Measurements from ENCODE around the gene CABP4. TPM values are rescaled to one million over a fixed set of nuclear protein-coding genes. Genes with fewer than 3 reads are reported as not detected.
"Not testable (repeated sequence)": the region's sequence is repeated elsewhere in the genome, so short reads cannot be mapped to it uniquely, and the experiment has no call there.

The CABP4 gene
- total RNA-seq, 1 experiment from 2014 or later, result 2.5 TPM

GRCh38 chr11:67463680-67464410 lies 8.7 kb downstream of the CABP4 start:
- CTCF ChIA-PET, result interaction anchor here (0.6 kb wide), 1 partner anchor 107 kb away, joined by 5 read pairs; no protein-coding TSS in a partner anchor
- TSS peak; percentile 50 for BruUV-seq (replicated peaks)
- peak; percentile 88 to 91 for DNase-seq

GRCh38 chr11:67464411-67465188 lies 9.4 kb downstream of the CABP4 start:
- peak overlapping the region; percentile 82 for H2AFZ ChIP-seq
- POLR2A ChIA-PET (ENCODE audit: unreplicated experiment), result interaction anchor here (0.6 kb wide), 1 partner anchor 43 kb away, joined by 3 read pairs; no protein-coding TSS in a partner anchor
- peak overlapping the region; percentile 96 for H3K27ac ChIP-seq
- no peaks in the 10 kb centered on the region for H3K27me3 ChIP-seq (ENCODE audit: insufficient read depth, low read depth)
- no peak for TF ChIP-seq EZH2 (IDR thresholded peaks at IDR 0.05; ENCODE audit: low read depth)
- TF ChIP-seq CTCF (conservative IDR thresholded peaks at IDR 0.05), result no peak; the same call in 1 of the 2 replicates
- CTCF ChIA-PET, result interaction anchor here (0.8 kb wide), 1 partner anchor 111 kb away, joined by 4 read pairs; the partner anchor contains the start of gene POLD4
- no peaks in the 10 kb centered on the region for H3K36me3 ChIP-seq (ENCODE audit: low read depth)
- no peaks in the 10 kb centered on the region for H3K9me2 ChIP-seq (ENCODE audit: insufficient read depth)
- DNase-seq, result peak; percentile 91 to 95
- H3K4me1 ChIP-seq (replicated peaks; ENCODE audit: insufficient read depth), result peaks cover 42% of the 10 kb centered on the region
- no peaks in the 10 kb centered on the region for H3K9me3 ChIP-seq (ENCODE audit: insufficient read depth, low read depth)
- H3F3A ChIP-seq (ENCODE audit: insufficient read depth, low read depth), result peaks cover 48% of the 10 kb centered on the region
- no peaks in the 10 kb centered on the region for H4K20me1 ChIP-seq (ENCODE audit: insufficient read depth)
- peak overlapping the region; percentile 88 for H3K4me2 ChIP-seq
- peak overlapping the region; percentile 93 for H3K4me3 ChIP-seq
- H3K79me2 ChIP-seq (ENCODE audit: low read depth), result peaks cover 41% of the 10 kb centered on the region
- intact Hi-C loops (cut with micrococcal nuclease; ENCODE audit: unreplicated experiment), result loop anchor here (1.0 to 5.0 kb wide), 3 partner anchors 21 to 118 kb away; partner anchors contain the start of genes CORO1B, GSTP1 and POLD4
- TSS peak; percentile 68 for BruUV-seq (replicated peaks)

More at GRCh38 chr11:67463680-67464410, 8.7 kb downstream of the CABP4 start:
- Histone ChIP-seq H2AFZ (peak overlapping the region; percentile 82), H3K79me2 (ENCODE audit: low read depth) (peaks cover 40% of the 10 kb centered on the region), H3K27ac (peak overlapping the region; percentile 96), H4K20me1 (ENCODE audit: insufficient read depth) (no peaks in the 10 kb centered on the region), H3K4me3 (peak overlapping the region; percentile 93), H3K36me3 (ENCODE audit: low read depth) (no peaks in the 10 kb centered on the region), H3K9me3 (ENCODE audit: insufficient read depth, low read depth) (no peaks in the 10 kb centered on the region), H3K27me3 (ENCODE audit: insufficient read depth, low read depth) (no peaks in the 10 kb centered on the region), H3F3A (ENCODE audit: insufficient read depth, low read depth) (peaks cover 53% of the 10 kb centered on the region), H3K4me1 (replicated peaks; ENCODE audit: insufficient read depth) (peaks cover 40% of the 10 kb centered on the region), H3K4me2 (peak overlapping the region; percentile 88), H3K9me2 (ENCODE audit: insufficient read depth) (no peaks in the 10 kb centered on the region)
- POLR2A ChIA-PET (ENCODE audit: unreplicated experiment), result no interaction called here
- TF ChIP-seq EZH2 (IDR thresholded peaks at IDR 0.05; ENCODE audit: low read depth), result no peak
- TF ChIP-seq CTCF (conservative IDR thresholded peaks at IDR 0.05), result no peak
- intact Hi-C loops (cut with micrococcal nuclease; ENCODE audit: unreplicated experiment), result loop anchor here (1.0 kb wide), 1 partner anchor 21 kb away; the partner anchor contains the start of gene CORO1B

GRCh38 chr11:67465189-67465510 lies 10.0 kb downstream of the CABP4 start:
- CTCF ChIA-PET, result interaction anchor here (0.8 kb wide), 1 partner anchor 112 kb away, joined by 4 read pairs; the partner anchor contains the start of gene POLD4
- POLR2A ChIA-PET (ENCODE audit: unreplicated experiment), result interaction anchor here (0.6 kb wide), 2 partner anchors 44 to 169 kb away, joined by 3 to 18 read pairs; no protein-coding TSS in a partner anchor
- H3K4me3 ChIP-seq, result peak overlapping the region; percentile 93
- peaks cover 45% of the 10 kb centered on the region for H3K4me1 ChIP-seq (replicated peaks; ENCODE audit: insufficient read depth)
- H4K20me1 ChIP-seq (ENCODE audit: insufficient read depth), result no peaks in the 10 kb centered on the region
- H3K9me3 ChIP-seq (ENCODE audit: insufficient read depth, low read depth), result no peaks in the 10 kb centered on the region
- peaks cover 41% of the 10 kb centered on the region for H3K79me2 ChIP-seq (ENCODE audit: low read depth)
- no TSS peak for BruUV-seq (replicated peaks)
- H2AFZ ChIP-seq, result peak overlapping the region; percentile 71
- H3K27me3 ChIP-seq (ENCODE audit: insufficient read depth, low read depth), result no peaks in the 10 kb centered on the region
- no peaks in the 10 kb centered on the region for H3K36me3 ChIP-seq (ENCODE audit: low read depth)
- intact Hi-C loops (cut with micrococcal nuclease; ENCODE audit: unreplicated experiment), result loop anchor here (5.0 kb wide), 2 partner anchors 113 to 117 kb away; partner anchors contain the start of genes GSTP1 and POLD4
- TF ChIP-seq EZH2 (IDR thresholded peaks at IDR 0.05; ENCODE audit: low read depth) (no peak), CTCF (conservative IDR thresholded peaks at IDR 0.05) (no peak)
- peaks cover 43% of the 10 kb centered on the region for H3F3A ChIP-seq (ENCODE audit: insufficient read depth, low read depth)
- peak; percentile 22 to 84 for DNase-seq
- H3K9me2 ChIP-seq (ENCODE audit: insufficient read depth), result no peaks in the 10 kb centered on the region
- peak overlapping the region; percentile 88 for H3K4me2 ChIP-seq
- H3K27ac ChIP-seq, result peak overlapping the region; percentile 96

- peak; percentile 36 to 56 for DNase-seq
- H2AFZ ChIP-seq, result peak overlapping the region; percentile 71; the same call in 1 of the 2 replicates
- H3K9me3 ChIP-seq (ENCODE audit: insufficient read depth, low read depth); CTCF ChIA-PET; H3K36me3 ChIP-seq (ENCODE audit: low read depth); BruUV-seq (replicated peaks); H3K27me3 ChIP-seq (ENCODE audit: insufficient read depth, low read depth); H3K9me2 ChIP-seq (ENCODE audit: insufficient read depth); H4K20me1 ChIP-seq (ENCODE audit: insufficient read depth): not testable (repeated sequence)
- POLR2A ChIA-PET (ENCODE audit: unreplicated experiment), result interaction anchor here (0.6 to 0.7 kb wide), 4 partner anchors 44 to 169 kb away, joined by 3 to 18 read pairs (median 3); no protein-coding TSS in a partner anchor
- peaks cover 45% of the 10 kb centered on the region for H3K4me1 ChIP-seq (replicated peaks; ENCODE audit: insufficient read depth)
- intact Hi-C loops (cut with micrococcal nuclease; ENCODE audit: unreplicated experiment), result loop anchor here (5.0 kb wide), 2 partner anchors 113 to 117 kb away; partner anchors contain the start of genes GSTP1 and POLD4
- H3K79me2 ChIP-seq (ENCODE audit: low read depth), result peaks cover 41% of the 10 kb centered on the region
- peak overlapping the region; percentile 96 for H3K27ac ChIP-seq
- peak overlapping the region; percentile 88 for H3K4me2 ChIP-seq
- H3K4me3 ChIP-seq, result peak overlapping the region; percentile 93
- H3F3A ChIP-seq (ENCODE audit: insufficient read depth, low read depth), result peaks cover 43% of the 10 kb centered on the region
Measured at GRCh38 chr11:67465530-67465929, 10.4 kb downstream of the CABP4 start.
